ENCODE data around the gene FHL2.

DNA sequence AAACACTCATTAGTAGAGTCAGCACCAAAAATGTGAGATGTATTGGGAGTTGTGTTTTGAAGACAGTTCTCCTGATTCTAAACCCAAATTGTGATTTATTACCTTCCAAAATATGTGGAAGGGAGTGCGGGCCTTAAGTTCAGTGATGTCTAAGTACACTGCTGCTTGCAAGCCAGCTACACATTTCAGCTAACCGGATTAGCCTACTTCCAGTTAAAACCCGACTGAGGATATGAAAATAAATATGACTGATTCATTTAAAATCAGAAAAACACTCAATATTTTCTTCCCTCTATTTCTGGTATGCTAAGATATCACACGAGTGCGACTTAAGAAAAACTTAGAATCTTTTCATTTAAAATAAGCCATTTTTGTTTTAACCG is 907 bp downstream of the FHL2 start:
- TF ChIP-seq FOXM1 (IDR thresholded peaks at IDR 0.05; ENCODE audit: borderline replicate concordance) (no peak), FOXA1 (IDR thresholded peaks at IDR 0.05) (no peak), SUZ12 (IDR thresholded peaks at IDR 0.05) (no peak), SP1 (IDR thresholded peaks at IDR 0.05) (no peak), ZNF384 (IDR thresholded peaks at IDR 0.05) (no peak), ELF4 (IDR thresholded peaks at IDR 0.05) (no peak)
